HG03025 (cell line): ENCODE data around the gene EPHB3.
"Not testable (repeated sequence)": the region's sequence is repeated elsewhere in the genome, so short reads cannot be mapped to it uniquely, and the experiment has no call there.

ENCODE experiments used
- ATAC-seq: cut with Tn5 transposase; IDR thresholded peaks from one replicate; pipeline ENCODE4 v1.9.1; 2021; ENCODE audit warnings: mild to moderate bottlenecking, moderate library complexity; ENCODE audit not compliant: unreplicated experiment, low FRiP score

The EPHB3 gene

GRCh38 chr3:184618811-184619210 lies 57.2 kb downstream of the EPHB3 start:
- no peak for ATAC-seq

GRCh38 chr3:184619369-184619768 lies 57.8 kb downstream of the EPHB3 start:
- no peak for ATAC-seq

GRCh38 chr3:184619787-184620430 lies 58.3 kb downstream of the EPHB3 start:
- no peak for ATAC-seq

GRCh38 chr3:184620475-184621119 lies 59.0 kb downstream of the EPHB3 start:
- no peak for ATAC-seq

GRCh38 chr3:184622156-184622555 lies 60.6 kb downstream of the EPHB3 start:
- ATAC-seq = not testable (repeated sequence)

GRCh38 chr3:184626923-184627322 lies 65.3 kb downstream of the EPHB3 start:
- no peak for ATAC-seq

GRCh38 chr3:184629555-184630160 lies 68.1 kb downstream of the EPHB3 start:
- ATAC-seq = no peak

- ATAC-seq = no peak
Measured at GRCh38 chr3:184630861-184631471, 69.4 kb downstream of the EPHB3 start.

- no peak for ATAC-seq
Measured at GRCh38 chr3:184631472-184631861, 69.9 kb downstream of the EPHB3 start.
